GM18517 (cell line): ENCODE measurements around the gene LLCFC1.

Experiments used
- ATAC-seq: cut with Tn5 transposase; IDR thresholded peaks from one replicate; pipeline ENCODE4 v1.9.1; 2021; ENCODE audit warnings: mild to moderate bottlenecking, moderate library complexity; ENCODE audit not compliant: unreplicated experiment

Gene LLCFC1

DNA sequence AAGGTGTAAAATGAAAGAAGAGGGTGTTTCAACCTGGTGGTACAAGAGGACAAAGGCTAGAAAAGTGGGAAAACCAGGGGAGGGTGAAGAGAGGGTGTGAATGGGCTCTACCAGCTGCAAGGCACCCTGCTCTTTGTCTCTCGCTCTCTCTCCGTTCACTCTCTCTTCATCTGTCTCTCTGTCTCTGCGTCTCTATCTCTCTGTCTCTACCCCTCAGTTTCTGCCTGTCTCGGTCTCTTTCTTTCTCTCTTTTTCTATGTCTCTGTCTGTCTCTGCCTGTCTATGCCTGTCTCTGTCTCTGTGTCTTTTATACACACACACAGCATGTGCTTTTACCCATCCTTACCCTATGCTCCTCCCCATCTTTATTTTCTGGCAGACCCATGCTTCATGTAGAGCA lies 673 bp upstream of the LLCFC1 start:
- ATAC-seq, result no peak

- no peak for ATAC-seq
Measured at GRCh38 chr7:142940966-142941535, 1.8 kb downstream of the LLCFC1 start.

- ATAC-seq, result no peak
Measured at GRCh38 chr7:142941541-142941940, 2.3 kb downstream of the LLCFC1 start.

DNA sequence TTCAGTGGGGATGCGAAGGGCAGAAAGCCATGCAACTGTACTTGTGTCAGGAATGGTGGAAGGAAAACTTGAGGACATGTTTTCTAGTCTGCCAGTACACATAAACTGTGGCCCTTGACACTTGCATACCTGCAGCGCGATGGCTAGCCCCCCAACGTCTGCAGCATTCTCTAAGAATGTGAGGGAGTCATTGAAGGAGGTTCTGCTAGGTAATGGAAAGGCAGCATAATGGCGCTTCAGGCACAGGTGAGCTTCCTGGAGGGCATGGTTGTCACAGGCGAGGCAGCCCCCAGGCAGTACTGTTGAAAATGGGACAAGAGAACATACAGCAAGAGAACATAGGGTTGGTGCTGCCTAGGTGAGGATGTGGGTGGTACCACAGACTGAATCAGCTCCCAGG lies 3.5 kb downstream of the LLCFC1 start:
- ATAC-seq, result no peak

GRCh38 chr7:142943706-142944268 lies 4.5 kb downstream of the LLCFC1 start:
- no peak for ATAC-seq

DNA sequence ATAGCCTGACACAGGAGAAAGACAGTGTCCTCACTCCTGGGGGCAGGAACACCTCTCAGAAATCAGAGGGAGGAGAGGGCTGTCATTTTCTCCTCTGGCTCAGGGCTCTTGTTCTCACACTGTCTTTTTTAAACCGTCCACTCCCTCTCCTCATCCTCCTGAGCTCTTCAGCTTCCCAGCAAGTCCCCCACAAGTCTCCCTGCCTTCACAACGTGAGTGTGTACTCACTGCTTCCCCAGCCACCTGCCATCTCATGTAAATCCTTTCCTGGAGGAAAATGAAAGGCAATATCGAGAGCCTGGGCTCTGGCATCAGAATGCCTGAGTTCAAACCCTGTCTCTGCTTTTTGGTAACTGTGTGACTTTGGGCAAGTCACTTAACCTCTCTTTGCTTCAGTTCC lies 5.7 kb downstream of the LLCFC1 start:
- no peak for ATAC-seq

DNA sequence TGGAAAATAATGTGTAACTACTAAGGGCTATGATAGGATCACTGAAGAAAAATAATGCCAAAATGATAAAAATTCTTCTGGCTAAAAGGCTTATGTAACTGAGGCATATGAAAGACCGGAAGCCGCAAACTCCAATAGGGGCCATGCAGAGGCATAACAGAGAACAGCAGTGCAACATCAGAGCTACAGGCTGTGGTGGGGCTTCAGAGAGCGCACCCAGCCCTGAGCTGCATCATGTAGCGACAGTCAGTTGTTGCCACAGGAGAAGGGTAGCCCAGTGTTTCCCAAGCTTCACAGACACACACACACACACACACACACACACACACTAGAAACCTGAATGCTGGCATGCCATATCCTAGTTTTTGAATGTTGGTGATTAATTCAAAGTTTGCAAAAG lies 9.3 kb downstream of the LLCFC1 start:
- ATAC-seq, result no peak

- ATAC-seq, result no peak
Measured at GRCh38 chr7:142950235-142950634, 11.0 kb downstream of the LLCFC1 start.

GRCh38 chr7:142954680-142955268 lies 15.5 kb downstream of the LLCFC1 start:
- no peak for ATAC-seq

- ATAC-seq, result no peak
Measured at GRCh38 chr7:142956951-142957623, 17.8 kb downstream of the LLCFC1 start.

- no peak for ATAC-seq
Measured at GRCh38 chr7:142957723-142958122, 18.4 kb downstream of the LLCFC1 start.

- no peak for ATAC-seq
Measured at GRCh38 chr7:142959202-142959601, 19.9 kb downstream of the LLCFC1 start.

- ATAC-seq, result no peak
Measured at GRCh38 chr7:142960955-142961512, 21.8 kb downstream of the LLCFC1 start.

DNA sequence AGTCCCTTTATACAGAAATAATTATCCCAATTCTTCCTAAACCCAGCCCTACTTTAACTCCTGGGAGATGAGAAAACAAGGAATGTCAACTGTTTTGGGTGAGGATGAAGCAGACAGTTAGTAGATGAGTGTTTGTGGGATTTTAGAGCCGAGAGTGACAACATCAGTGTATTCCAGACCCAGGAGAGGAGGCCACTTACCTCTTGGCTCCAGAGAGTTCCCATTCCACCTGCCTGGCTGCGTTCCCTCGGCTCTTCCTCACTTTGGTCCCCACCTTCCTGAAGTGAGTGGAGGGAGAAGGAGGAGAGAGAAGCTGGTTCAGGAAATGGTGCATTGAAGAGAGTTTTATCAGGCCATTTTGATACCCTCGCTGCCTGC lies 22.3 kb downstream of the LLCFC1 start:
- ATAC-seq, result no peak

GRCh38 chr7:142961973-142962926 lies 23.0 kb downstream of the LLCFC1 start, which contains the start of gene KEL:
Gene KEL, minus strand, starts transcription at chr7:142962363. Its CDS starts 157 bp downstream, at chr7:142962206.
- ATAC-seq, result no peak

DNA sequence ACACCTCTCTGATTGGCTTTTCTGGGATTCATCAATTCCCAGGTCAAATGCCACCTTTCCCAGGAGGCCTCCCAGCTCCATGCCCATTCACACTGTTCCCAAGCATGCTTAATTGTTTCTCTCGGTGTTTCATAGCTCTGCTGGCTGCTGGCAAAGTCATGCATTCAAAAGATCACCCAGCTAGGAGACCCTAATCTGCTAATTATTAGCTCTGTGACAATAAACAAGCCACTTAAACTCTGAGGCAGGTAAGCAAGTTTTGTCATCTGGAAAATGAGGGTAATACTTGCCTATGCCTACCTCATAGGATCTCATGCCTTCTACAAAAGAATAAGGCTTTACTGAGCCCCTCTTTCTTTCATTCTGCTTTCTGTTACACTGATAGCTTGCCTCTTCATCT lies 23.7 kb downstream of the LLCFC1 start:
- ATAC-seq, result no peak

- no peak for ATAC-seq
Measured at GRCh38 chr7:142963993-142964392, 24.7 kb downstream of the LLCFC1 start.

GRCh38 chr7:142964502-142965246 lies 25.4 kb downstream of the LLCFC1 start:
- no peak for ATAC-seq

DNA sequence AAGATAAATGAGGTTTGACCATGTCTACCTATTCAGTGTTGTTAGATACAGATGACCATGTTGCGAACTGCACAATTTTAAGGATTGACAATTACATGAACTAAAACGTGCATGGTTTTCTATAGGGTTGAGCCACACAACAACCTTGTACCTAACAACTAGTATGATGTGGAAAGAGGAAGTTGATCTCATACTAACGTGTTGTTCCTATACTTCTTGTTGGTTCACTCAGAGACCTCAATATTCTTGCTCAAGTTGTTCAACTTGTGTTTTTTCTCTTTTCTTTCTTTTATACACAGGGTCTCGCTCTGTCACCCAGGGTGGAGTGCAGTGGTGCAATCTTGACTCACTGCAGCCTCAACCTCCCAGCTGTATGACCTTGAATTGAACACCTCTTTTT lies 28.9 kb downstream of the LLCFC1 start:
- ATAC-seq, result no peak

DNA sequence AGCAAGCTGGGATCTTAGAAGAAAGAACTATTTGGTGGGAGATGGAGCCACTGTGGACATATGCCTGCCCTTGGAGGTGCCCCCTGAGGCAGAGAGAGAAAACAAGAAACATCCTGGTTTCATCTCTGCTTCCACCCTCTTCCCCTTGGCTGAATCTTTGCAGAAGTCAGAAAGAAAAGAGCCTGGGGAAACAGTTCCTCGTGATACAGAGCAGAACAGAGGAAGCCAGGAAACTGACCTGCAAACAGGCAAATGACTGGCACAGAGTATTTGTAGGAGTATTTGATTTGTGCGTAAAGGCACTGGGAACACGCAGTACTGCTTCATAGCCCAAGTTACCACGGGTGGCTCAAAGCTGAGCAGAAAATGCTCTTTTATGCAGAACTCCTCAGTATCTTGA lies 29.9 kb downstream of the LLCFC1 start:
- ATAC-seq, result no peak
